Measurements from ENCODE around the gene PLXNB1.

Gene PLXNB1

DNA sequence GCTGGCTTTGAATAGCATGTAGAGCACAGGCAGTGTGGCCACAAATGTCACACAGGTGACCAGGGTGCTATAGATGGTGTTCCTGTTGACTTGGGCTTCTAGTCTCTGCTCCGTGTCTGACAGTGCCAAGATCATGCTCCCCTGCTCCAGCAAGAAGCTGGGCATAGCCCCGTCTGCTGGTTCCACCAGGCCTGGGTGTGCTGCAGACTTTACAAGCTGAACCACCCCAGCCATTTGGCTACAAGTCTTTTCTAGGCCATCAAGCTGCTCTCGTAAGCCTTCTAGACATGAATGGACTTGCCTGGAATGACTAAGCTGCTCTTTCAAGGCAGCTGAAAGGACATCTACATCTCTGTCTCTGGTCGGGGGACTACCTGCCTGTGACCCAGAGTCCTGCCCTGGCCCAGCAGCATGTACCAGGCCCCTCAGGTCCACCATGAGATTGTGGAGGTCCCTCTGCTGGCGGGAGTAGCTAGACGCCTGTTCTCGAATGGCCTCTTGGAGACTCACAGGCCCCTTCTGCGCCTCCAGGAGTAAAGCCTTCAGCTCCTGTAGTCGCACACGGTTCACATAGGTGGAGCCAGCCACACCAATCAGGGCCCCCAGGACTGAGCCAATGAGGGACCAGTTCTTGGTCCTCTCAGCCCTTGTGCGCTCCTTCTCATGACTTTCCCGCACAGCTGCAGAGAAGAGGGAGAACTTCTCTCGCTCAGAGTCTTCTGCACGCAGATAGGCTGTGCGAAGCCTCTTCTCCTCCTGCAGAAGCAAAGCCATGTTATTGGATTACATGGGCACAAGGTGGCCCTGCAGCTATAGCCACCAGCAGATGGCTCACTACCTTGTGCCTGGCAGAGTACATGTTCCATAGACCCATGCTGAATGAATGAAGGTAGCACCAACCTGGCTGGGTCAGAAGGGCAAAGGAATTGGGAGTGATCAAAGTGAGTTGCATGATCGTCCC, 2.8 kb upstream of the PLXNB1 start:
- DNase-seq = no peak

DNA sequence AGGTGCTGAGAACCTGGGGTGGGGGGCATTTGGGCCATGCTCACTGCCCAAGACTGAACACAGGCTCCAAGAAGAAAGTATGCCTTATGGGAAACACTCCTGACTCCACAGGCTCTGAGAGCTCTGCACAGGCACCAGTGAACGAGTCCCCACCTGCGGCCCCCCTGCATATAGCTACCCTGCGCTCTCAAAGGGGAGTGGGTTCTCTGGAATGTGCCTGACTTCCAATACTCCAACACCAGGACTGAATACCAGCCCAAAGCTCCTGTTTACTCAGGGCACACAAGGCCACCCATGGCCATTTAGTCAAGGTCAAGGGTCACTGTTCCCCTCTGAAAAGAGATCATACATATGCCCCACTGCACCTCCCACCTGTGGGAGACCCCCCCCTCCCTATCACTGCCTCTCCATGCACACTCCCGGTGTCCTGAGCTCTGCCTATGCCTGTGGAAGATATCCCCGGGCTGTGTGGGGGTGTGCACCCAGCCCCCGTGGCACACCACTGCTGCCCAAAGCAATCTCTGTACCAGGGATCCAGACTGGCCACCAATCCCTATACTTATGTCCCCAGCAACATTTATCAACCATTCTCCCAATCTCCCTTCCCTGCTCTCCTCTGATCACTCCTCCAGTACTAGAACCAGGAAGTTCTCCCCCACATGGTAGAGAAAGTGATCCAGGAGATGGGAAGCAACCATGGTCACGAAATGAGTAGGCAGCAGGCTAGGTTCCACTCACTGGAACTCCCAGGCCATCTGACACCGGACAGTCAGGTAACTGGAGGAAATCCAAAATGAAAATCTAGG, 1.5 kb upstream of the PLXNB1 start:
- no peak for DNase-seq

DNA sequence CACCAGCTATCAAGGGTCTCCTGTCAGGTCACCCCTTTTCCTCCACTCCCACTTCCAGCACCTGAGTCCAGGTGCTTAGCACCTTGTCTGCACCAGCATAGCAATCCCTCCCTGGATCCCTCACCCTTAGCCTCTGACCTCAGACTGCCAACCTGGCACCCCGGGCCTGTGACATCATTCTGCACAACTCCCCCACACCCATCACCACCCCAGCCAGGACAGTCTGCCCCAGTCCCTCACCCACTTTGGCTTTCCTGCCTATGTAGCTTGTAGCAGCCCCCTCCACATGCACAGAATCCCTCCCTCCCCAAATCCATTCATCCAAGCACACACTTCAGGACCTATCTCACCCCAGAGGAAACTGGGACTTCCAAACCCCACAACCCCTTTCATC, 819 bp upstream of the PLXNB1 start:
- no peak for DNase-seq

DNA sequence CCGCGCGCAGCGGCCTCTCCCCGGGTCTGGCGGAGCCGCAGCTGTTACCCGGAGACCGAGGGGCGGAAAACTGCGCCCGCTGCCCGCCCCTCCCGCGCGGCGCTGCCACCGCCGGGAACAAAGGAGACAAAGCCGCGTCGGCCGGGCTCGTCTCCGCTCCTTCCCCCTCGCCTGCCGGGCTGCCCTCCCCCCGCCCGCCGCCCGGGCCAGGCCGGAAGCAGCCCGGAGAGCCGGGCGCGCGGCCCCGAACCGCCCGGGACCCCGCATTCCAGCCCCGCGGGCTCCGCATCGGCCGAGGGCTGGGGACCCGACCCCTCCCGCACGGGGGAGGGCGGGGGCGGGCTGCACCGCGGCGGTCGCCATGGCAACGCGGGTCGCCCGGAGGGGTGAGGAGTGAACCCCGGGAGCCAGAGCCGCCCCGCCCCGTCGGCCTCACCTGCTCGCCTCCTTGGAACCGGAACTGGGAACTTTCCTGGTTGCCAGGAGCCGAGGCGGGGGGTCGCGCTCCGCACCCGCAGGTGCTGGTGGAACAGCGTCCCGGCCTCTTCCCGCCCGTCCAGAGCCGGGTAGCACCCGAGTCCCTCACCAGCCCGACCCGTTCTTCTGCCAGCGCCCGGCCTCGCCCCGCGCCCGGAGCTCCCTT, 448 bp downstream of the PLXNB1 start:
- no peak for DNase-seq

DNA sequence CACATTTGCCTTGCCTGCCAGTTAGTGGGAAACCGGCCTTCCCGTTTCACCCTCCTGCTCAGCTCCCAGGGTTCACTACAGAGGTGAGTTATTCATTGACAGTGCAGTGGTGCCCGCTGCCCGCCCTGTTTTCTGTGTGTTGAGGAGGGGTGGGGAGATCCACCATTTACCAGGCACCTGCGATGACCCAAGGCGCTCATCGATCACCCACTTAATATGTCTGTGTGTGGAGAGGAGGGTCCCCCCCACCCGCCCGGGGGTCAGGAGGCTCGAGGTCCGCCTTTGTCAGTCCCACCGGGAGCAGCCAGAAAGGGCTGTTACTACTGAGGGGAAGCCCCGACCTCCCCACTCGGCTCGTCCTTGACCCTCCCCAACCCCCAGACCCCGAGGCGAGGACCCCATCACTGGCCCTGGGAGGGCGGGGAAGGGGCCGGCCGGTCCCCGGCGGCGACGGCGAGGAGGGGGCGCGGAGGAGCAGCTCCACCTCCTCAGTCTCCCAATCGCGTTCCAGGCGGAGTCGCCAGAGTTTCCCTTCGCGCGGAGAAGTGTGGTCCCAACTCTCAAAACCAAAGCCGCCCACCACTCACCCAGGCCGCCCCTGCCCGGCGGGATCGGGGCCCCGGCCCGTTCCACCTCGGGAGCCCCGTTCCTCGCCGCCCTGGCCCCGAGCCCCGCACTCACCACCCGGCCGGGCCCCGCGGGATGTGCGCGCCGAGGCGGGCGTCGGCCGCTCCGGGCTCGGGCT, 1.1 kb downstream of the PLXNB1 start:
- no peak for DNase-seq

DNA sequence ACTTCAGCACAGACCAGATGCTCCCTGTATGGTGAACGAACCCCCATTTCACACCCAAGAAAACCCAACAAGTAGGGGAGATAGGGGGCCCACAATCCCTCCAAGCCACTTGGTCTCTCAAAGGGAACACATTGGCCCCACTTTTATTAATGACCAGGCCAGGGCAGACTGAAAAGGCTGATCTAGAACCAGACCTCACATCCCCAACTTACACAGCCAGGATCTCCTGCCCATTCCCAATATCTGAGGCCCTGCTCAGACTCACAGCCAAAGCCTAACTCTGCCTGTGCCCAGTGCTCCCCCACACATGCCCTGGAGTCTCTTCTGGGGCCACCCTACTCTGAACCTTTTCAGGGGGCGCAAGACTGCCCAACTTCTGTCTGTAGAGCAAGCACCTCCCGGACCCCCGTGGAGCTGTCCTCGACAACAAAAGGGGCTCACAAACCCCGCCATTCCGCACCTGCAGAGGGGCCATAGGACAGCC, 1.8 kb downstream of the PLXNB1 start:
- no peak for DNase-seq

DNA sequence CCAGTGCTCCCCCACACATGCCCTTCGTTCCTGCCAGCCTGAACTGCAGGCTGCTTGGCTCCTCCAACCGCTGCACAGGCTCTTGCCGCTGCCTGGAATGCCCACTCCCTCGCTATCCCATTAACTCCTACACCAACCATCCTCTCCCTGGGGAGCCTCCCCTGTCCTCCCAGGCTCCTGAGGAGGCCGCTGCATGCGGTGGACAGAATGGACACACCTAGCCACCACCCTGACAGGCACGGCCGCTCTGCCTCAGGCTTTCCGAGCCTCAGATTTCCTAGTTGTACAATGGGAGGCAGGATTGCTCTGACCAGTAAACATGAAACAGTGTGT, 2.3 kb downstream of the PLXNB1 start:
- no peak for DNase-seq

DNA sequence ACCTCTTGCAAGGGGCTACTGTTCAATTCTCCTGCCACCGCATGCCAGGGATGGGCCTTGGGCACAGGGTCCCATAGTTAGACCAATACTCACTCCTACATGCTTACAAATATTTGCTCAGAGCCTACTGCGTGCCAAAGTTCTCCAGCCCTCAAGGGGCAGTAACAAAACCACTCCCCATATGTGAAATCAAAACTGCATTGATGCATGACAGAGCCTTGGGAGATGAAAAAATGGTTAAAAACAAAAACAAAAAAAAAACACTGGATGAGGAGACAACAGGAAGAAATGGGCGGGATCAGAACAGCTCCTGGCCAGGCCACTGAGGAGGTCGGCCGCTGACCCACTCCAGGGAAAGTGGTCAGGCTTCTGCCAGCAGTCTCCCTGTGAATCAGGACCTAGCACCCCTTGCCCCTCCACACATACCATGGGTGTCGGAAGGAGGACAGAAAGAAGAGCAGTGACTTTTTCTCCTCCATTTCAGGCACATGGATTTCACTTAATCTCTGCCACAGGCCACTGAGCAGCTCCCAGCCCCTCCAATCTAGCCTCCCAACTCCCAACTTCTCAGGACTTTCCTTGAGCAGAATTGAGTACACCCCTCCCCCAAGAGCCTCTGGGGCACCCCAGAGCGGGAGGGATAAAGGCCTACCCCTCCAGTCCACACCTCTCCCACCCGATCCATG, 2.8 kb downstream of the PLXNB1 start:
- DNase-seq = no peak

DNA sequence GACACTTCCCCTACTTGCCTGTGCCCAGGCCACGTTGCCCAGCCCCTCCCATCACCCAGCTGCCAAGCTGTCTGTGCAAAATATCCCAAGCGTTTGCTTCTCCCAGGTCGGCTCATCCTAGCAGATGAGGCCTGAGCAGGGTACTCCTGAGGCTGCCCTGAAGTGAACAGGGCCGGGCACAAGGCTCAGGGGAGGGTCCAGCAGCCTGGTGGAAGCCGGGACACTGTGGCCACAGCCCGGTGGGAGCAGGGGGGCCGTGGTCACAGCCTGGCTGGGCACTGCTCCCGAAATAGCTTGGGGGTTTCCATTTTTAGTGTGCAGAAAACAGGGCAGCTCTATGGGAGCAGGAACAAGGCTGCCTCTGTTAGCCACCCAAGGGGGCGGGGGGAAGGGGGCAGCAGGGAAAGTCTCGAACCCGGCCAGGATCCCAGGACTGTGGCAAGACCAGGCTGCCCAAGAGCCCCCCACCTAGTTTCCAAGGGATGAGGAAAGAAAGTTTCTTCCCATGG, 3.4 kb downstream of the PLXNB1 start:
- no peak for DNase-seq

DNA sequence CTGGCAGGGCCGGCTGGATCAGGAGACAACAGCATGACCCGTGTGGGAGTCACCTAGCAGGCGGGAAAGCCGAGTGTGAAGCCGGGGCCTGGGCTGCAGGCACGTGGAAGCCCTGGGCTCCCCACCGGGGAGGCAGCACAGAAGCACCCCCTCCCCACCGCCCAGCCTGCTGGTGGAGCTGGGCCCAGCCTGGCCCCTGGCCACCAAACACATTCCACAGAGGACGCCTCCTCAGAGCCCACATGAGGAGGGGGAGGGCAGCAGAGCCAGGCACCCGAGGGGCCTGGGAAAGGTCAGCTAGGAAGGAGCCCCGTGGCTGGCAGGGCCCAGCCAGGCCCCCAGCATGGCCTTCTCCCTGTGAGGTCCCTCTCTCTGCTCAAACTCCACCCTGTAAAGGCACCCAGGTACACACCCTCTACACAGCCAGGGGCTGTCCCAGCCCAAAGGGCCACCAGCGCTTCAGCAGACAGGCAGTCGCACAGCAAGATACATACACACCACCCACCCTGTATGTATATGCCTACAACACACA, 4.5 kb downstream of the PLXNB1 start:
- DNase-seq = no peak

DNA sequence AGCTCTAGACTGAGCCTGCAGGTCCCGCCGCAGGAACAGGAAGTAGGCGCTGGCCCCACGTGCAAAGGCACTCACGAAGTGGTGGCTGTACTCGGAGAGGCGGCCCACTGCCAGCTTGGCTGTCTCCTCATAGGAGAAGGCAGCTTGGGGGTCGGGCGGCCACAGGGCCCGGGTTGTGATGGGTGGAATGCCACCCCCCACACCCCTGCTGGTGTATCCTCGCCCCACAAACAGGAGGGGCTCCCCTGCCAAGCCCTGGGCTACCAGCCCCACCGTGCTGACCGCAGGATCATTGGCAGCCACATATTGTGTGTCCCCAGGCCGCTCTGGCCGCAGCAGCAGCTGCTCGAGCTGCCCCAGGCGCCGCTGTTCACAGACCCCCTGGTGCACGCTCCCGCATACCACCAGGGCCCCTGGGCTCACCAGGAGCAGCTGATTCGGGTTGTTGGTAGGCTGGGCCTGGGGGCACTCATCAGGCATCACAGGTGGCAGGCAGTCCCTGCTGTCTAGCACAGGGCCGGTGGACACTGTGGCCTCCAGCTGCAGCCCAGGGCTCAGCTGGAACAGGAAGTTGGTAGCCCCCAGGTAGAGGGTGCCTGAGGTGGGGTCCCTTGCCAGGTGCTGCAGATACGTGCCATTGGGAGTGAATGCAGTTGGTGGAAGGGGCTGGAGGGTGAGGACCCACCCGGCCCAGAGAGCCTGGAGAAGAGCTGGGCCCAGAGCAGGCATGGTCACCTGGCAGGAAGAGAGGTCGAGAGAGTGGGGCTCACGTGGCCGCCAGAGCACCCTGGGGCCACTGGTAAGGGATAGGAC, 5.8 kb downstream of the PLXNB1 start:
- DNase-seq = no peak

DNA sequence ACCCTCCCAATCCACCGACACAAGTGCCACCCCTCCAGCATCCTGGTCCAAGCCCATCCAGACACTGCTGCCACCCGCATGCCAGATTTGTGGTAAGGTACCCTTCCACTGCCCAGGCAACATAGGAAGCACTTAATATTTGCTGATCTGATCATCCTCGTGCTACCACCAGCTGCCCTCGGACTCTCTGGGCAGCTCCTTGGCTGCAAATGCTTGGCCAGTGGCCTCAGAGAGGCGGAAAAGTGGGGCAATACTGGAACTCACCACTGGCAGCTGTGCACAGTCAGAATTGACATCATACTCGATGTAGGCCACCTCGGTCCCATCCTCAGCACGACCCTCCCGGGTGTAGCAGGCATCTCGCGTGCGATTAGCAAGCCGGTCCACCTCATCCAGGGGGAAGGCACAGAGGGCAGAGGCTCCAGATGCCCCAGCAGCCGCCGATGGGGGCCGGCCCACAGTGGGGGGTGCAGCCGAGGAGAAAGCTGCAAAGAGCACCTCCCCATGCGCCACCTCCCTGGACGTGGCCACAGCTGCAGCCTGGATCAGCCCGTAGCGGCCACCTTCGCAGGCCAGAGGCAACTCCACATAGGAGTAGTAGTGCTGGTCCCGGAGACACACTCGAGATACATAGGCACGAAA, 6.5 kb downstream of the PLXNB1 start:
- DNase-seq = no peak

DNA sequence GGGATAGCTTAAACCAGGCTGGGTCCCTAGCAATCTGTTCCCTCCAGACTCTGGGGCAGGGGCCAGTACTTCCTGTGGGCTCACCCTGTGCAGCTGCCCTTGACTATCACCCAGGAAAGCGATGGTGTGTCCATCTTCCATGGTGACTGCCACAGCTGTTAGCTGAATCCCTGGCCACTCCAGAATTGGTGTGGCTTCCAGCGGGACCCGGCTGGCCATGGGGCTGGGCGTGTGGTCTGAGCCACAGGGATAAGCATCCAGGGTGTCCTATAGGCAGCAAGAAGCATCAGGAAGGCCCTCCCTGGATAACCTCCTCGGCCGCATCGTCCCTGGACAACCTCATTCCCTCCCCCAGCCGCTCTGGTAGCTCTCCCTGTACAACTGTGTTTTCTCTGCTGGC, 7.2 kb downstream of the PLXNB1 start:
- no peak for DNase-seq

DNA sequence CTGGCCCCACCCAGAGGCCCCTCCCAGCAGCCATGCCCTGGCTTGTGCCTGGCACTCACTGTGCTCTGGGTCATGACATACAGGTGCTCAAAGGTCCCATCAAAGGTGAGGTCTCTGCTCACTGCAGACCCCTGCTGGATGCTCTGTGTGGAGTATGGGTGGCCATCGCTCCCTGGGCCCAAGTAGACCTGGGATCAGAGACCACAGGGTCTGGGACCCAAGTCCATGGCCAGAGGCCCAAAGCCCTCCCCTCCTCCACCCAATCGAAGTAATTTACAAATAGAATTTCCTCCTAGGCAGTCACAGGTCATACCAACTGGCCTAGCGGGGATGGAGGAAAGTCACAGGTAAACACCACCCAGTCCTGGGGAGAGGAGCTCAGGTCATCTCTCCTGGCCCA, 7.6 kb downstream of the PLXNB1 start:
- no peak for DNase-seq

DNA sequence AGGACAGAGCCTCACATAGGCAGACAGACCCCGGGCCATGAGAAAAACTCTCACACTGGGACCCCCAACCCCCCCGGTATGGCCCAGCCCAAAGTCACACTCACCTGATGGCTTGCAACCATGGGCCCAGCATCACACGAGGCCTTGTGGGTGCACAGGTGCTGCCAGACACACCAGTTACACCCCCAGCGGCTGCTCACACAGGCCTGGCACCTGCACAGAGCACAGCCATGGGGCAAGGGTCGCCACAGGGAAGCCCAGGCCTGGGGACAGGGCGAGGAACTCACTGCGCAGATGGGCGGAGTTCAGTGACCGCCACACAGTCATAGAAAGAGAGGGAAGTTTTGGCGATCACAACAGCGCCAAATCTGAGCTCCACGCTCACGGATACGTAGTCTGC, 9.3 kb downstream of the PLXNB1 start:
- no peak for DNase-seq

DNA sequence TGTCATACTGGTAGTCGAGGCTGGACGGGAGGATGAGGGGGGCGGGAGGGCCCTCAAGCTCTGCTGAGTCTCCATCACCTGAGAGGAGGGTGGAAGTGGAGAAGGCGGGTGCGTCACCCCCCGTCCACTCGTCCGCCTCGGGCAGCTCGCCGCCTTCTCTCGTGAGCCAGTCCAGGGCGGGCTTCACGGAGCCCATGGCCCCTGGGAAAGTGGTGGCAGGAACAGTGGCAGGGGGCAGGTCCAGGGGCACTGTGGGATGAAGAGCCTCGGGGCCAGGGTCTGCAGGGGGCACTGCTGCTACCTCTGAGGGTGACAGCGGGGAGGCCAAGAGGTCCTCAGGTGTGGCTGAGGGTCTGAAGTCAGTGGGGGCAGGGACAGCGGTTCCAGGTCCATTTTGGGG, 10.3 kb downstream of the PLXNB1 start:
- DNase-seq = no peak

DNA sequence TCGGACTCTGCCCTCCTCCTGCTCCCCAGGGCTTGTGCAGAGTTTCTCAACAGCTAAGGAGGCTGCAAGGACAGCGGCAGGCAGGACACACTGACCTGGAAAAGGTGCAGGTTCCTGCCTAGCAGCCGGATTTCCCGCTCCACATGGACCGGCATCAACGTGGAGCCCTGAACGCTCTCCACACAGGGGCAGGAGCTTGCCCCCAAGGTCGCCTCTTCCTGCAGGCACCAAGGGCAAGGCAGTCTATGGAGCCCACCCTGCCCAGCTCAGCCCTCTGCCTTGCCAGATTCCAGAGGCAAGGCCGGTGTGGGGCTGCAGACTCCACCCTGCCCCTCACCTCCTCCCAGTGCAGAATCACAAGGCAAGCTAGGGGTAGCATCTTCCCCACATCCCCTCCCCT, 10.7 kb downstream of the PLXNB1 start:
- DNase-seq = no peak

DNA sequence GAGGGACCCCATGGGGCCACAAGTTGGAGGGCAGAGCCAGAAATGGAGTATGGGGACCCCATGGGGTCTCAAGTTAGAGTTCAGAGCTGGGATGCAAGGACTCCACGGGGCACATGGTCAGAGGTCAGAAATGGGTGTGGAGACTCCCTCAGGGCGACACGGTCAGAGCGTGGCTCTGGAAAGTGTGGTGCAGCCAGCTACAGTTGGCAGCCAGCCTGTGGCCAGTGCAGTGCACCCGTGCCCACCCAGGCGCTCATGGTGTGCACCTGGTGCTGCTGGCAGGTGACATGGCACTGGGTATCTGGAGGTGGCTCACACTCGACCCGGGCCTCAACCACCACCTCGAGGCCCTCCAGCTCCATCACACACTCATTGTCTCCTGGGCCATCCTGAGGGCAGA, 11.2 kb downstream of the PLXNB1 start:
- DNase-seq = no peak

DNA sequence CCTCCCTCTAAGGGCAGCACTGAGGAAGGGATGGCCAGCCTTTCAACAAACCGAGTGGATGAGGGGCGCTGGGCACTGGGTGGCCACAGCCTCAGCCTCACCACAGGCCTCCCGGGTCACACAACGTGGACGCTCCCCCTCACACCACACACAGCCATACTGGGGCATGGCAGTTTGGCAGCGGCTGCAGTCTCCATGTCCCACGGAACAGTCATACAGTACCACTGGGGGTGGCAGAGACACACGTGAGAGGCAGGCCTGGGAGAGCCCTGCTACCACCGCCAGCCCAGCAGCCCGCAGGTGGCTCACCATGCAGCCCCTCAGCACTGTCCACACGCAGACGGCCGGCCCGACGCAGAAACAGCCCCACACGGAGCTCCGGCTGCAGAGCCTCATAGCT, 11.7 kb downstream of the PLXNB1 start:
- DNase-seq = no peak

DNA sequence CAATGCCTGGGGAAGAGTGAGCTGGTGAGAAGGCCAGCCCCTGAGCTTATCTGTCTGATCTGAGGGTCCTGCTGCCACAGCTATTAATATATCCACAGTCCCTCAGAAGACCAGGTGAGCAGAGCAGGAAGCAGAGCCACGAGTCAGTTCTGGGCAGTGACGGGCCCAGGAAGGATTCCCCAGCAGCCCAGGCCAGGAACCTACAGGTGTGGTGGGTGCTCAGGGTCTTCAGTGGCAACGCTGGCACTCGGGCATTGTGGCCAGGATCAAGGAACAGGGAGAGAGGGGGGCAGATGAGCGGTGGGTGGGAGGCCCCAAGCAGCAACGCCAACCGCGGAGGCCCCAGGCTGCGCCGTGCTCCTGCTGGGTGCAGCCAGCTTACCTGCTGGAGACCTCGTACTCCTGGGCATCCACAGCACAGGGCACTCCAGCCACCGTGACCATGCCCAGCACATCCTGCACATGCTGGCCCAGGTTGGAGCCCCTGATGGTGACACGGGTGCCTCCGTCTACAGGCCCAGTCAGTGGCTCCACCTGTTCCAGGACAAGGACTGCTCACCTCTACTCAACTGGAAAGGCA, 12.3 kb downstream of the PLXNB1 start:
- no peak for DNase-seq

Data from SHP77 treated with DMSO at 0.1 percent for 48 hours (cell line).